Eye (tissue), 1 donor: Measurements from ENCODE around the gene KLK8.
"Not testable (repeated sequence)": the region's sequence is repeated elsewhere in the genome, so short reads cannot be mapped to it uniquely, and the experiment has no call there.

Experiments
- DNase-seq: peaks from one replicate; pipeline ENCODE4 v3.0.0-alpha.2; 2015

The KLK8 gene

GRCh38 chr19:51016798-51017683 lies 15.6 kb upstream of the KLK8 start:
- peak; percentile 74 for DNase-seq

DNA sequence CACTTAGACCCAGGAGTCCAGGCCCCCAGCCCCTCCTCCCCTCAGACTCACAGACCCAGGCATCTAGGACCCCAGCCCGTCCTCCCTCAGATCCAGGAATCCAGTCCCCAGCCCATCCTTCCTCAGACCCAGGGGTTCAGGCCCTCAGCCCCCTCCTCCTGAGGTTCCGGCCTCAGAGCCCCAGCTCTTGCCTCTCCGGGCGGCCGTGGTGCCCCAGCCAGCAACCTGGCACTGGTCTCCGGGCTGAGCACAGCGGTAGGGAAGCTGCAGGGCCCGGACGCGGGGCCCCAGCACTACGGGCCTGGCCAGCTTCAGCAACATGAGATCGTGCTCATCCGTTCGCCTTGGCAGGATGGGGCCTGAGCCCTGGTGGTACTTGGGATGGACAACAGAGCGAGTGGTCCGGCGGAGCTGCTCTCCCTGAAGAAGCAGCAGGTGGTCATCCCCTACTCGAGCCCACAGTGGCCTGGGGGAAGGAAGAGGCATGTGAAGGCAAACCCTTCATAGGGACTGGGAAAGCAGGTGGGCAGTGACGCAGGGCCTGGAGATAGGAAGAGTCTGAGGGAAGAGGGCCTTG lies 14.4 kb upstream of the KLK8 start:
- DNase-seq = no peak

- no peak for DNase-seq
Observed at GRCh38 chr19:51014242-51014641, 12.8 kb upstream of the KLK8 start.

DNA sequence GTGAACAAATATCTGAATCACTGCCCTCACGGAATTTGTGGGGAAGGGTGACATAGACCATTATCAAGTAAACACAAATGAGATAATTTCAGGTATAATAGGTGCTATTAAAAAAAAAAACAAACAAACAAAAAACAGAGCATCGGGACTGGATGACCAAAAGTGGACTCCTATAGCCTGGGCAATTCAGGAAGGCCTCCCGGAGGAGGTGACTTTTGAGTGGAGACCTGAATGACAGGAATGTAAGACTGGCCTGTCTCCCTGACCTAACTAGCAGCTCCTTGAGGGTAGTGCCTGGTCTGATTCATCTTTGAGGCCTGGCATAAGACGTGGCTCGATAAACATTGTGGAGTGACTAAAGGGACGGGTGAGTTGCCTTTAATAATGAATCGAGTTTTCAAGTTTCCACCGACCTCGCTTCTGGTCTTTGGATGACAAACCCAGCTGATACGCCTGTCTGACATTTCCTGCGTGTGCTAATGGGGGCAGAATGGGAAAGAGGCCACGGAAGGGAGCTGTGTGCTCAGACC lies 11.3 kb upstream of the KLK8 start:
- no peak for DNase-seq

- DNase-seq = no peak
Observed at GRCh38 chr19:51010066-51010795, 8.8 kb upstream of the KLK8 start.

- no peak for DNase-seq
Observed at GRCh38 chr19:51009061-51009891, 7.9 kb upstream of the KLK8 start.

- no peak for DNase-seq
Observed at GRCh38 chr19:51007488-51007887, 6.1 kb upstream of the KLK8 start.

GRCh38 chr19:51006406-51006805 lies 5.0 kb upstream of the KLK8 start:
- DNase-seq = no peak

GRCh38 chr19:51005248-51005647 lies 3.8 kb upstream of the KLK8 start:
- DNase-seq = no peak

- no peak for DNase-seq
Observed at GRCh38 chr19:51003316-51003715, 1.9 kb upstream of the KLK8 start.

GRCh38 chr19:51002542-51003311 lies 1.3 kb upstream of the KLK8 start:
- DNase-seq = no peak

DNA sequence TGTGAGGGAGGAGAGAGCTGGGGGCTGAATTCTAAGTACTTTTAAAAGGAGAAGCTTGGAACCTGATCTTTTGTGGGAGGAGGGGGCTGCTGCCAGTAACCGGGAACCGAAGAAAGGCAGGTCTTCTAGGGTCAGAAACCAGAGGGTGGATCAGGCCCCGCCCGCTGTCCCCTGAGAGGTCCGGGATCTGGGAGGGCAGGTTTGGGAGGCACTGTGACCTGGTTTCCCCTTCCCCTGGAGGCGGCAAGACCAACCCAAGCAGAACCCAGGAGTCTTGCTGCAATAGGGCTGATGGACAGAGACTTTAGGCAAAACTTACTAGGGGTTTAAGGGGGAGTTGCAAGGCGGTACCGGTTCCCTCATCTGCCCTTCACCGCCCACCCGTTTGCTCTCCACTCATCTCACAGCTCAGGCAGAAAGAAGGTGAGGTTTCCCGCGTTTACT lies 707 bp upstream of the KLK8 start:
- DNase-seq = no peak

GRCh38 chr19:51000981-51001380 lies 423 bp downstream of the KLK8 start:
- DNase-seq = no peak

DNA sequence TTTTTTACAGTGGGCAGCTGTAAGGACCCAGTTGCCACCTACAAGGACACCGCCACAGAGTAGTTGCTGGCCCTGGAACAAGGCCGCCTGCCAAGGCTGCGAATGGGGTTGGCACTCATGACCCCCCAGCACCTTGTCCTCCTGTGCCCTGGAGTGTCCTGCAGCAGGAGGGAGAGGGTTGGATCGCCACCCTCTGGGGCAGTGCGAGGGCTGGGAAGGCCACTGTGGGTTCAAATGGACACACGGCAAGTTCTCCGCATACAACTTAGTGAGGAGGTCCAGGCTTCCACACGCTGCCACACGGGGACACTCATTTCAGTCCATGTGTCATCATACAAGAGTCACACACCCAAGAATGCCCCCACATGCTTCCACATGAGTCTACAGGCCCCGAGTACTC lies 978 bp downstream of the KLK8 start:
- DNase-seq = no peak

DNA sequence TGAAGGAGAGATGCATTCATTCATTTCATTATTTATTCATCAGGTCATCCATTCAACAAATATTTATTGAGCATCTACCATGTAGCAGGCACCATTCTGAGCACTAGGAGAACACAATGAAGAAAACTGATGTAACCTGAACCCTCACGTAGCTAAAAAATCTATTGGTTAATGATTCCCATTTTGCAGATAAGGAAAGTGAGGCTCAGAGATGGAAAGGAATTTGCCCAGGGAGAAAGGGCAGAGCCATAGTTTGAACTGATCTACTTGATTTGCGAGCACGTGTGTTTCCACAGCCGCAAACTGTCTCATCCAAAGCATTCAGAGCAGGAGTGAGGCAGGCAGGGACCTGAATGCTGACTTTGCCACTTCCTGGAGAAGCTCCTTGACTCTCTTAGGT lies 2.7 kb downstream of the KLK8 start:
- no peak for DNase-seq

GRCh38 chr19:50998061-50998460 lies 3.3 kb downstream of the KLK8 start:
- no peak for DNase-seq

DNA sequence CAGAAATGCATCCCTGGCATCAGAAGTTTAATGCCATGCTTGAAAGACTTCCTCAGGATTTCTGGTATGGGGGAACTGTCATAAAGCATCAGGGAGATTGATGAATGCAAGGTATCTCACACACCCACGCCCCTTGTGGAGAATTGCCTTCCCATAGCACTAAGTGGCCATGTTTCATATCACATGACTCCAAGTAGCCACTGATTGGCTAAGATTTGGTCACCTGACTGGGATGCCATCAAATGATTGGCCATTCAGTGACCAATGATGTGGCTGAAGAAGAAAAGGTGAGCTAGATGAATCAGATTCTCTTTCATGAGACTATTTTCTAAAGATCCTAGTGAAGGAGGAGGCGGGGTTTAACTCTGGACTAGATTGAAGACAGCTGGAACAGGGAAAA lies 7.3 kb downstream of the KLK8 start:
- no peak for DNase-seq

DNA sequence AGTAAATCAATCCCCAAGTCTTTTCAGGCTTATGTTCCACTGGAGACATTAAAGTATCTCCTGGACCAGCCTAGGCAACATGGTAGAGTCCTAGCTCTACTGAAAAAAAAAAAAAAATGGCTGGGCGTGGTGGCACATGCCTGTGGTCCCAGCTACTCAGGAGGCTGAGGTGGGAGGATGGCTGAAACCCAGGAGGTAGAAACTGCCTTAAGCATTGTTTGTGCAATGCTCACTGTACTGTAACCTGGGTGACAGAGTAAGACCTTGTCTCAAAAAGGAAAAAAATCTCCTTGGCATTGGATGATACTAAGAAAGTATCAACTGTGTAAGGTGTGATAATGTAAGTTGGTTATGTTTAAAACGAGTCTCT lies 8.8 kb downstream of the KLK8 start:
- DNase-seq = no peak

GRCh38 chr19:50984416-50984815 lies 17.0 kb downstream of the KLK8 start:
- DNase-seq = not testable (repeated sequence)

GRCh38 chr19:50983625-50984292 lies 17.6 kb downstream of the KLK8 start, which contains the start of gene KLK7:
Gene KLK7 (minus strand): TSS chr19:50983917. CDS start chr19:50982399, 1,518 bp downstream.
- DNase-seq = no peak

- no peak for DNase-seq
Observed at GRCh38 chr19:50982186-50982585, 19.2 kb downstream of the KLK8 start.
